NCI-H2171 treated with DMSO at 0.1 percent for 48 hours (cell line): ENCODE measurements around the gene DPEP2.
"Not testable (repeated sequence)": the region's sequence is repeated elsewhere in the genome, so short reads cannot be mapped to it uniquely, and the experiment has no call there.

Experiments
- DNase-seq: peaks from one replicate; lab custom pipeline; 2025; lab: John Stamatoyannopoulos, UW

The DPEP2 gene

DNA sequence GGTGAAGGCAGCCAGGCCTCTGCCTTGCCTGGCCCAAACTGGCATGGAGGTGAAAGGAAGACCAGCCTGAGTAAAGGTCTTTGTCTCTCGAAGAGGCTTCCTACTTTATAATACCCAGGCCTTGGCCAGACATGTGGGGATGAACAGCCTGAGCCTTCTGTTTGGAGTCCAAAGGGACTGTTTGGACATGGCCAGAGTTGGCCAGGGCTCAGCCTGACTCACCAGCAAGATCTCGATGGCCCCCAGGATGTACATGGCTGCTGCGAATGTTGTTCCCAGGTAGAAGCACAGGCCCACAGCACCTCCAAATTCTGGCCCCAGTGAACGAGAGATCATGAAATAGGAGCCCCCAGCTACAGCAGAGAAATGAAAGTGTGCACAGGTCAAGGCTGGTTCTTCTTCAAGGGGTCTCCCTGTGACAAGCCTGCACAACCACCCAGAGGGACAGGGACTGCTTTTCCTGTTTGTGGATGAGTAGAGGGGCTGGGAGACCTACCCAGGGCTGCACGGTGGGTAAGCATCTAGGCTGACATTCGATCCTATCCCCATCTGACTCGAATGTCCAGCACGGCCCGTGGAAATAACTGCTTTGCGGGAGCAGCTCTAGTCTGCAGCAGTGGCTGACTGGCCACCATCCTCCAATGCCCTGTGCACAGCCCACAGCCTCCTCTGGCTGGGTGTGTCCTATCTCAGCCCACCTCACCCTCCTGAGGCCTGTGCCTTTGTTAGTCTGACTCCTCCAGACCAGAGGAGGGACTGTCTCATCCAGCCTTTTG, 44.7 kb downstream of the DPEP2 start:
- DNase-seq, result no peak

DNA sequence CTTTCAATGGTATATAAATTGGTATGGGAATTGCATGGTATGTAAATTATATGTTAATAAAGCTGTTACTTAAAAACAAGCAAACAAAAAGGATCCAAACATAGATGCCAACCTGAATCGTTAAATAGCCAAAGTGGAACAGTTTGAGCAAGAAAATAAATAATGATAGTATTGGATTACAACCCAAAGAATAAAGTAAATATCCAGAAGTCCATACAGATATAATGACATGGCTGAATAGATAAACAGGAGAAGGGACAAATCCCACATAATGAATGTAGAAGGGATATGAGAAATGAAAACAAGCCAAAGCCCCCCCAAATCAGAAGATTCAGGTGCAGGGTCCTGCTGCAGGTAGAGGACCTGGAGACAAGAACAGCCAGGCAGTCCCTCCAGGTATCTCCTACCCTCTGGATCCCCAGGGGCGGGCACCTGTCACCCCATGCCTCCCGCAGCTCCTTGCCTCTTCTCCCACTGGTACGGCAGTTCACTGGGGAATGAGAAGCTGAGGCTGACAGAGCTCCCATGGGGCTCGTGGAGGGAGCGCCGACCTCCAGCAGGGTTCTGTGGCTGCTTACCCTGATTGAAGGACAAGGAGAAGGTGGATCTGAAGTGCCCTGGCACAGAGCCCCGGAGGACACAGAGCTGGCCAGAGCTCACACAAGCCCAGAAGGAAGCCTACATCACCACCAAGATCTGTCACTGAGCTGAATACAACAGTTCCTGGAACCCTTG, 45.5 kb downstream of the DPEP2 start:
- DNase-seq, result no peak

- no peak for DNase-seq
Measured at GRCh38 chr16:67951485-67951884, 47.8 kb downstream of the DPEP2 start.

- DNase-seq, result no peak
Measured at GRCh38 chr16:67950335-67950843, 48.9 kb downstream of the DPEP2 start.

- no peak for DNase-seq
Measured at GRCh38 chr16:67949645-67950044, 49.6 kb downstream of the DPEP2 start.

DNA sequence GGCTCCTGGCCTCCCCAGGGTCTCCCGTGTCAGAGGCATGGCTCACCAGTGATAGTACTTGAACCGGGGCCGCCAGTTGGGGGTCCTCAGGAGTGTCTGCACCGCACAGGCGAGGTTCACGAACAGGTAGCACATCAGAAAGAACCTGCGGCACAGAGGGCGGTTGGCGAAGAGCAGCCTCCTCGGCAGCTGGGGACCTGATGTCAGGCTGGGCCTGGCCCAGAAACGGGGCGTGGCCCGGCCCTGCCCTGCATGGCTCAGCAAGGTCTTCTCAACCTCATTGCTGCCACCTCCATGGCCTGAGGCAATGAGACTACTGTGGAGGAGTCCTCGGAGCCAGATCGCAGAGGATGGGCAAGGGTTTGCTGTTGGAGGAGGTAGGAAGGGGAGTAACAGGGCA, 51.3 kb downstream of the DPEP2 start:
- no peak for DNase-seq

DNA sequence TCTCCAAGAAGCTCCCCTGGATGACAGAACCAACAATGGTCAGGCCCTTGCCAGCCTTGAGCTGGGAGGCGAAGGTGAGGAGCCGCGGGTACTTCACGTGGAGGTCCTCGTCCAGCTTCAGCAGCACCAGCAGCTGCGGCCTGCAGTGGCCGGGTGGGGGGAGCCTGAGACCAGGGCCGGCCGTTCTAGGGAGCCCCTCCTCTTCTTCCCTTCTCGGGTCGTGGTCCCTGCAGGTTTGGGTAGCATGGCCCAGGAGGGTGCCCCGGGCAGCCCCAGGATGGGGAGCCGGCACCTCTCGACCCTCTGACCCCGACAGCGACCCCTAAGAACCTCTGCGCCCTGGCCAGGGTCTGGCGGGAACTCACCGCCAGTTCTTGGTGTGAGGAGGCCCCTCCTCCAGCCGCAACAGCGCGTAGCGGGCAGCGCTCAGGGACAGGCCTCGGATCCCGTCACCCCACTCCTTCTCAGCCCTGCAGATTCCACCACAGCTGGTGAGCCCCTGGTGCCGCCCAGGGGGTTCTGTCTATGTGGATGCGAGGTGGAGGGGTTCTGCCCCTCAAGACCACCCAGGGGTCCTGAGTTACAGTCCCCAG, 52.2 kb downstream of the DPEP2 start:
- no peak for DNase-seq

GRCh38 chr16:67946128-67946569, 53.1 kb downstream of the DPEP2 start:
- DNase-seq, result no peak

- no peak for DNase-seq
Measured at GRCh38 chr16:67945392-67945933, 53.8 kb downstream of the DPEP2 start.

- DNase-seq, result no peak
Measured at GRCh38 chr16:67944690-67945391, 54.4 kb downstream of the DPEP2 start.

- no peak for DNase-seq
Measured at GRCh38 chr16:67943619-67944504, 55.4 kb downstream of the DPEP2 start, which contains the start of gene LCAT. TSS of gene LCAT (minus strand) at chr16:67944120. CDS start at chr16:67944101, 19 bp downstream.

DNA sequence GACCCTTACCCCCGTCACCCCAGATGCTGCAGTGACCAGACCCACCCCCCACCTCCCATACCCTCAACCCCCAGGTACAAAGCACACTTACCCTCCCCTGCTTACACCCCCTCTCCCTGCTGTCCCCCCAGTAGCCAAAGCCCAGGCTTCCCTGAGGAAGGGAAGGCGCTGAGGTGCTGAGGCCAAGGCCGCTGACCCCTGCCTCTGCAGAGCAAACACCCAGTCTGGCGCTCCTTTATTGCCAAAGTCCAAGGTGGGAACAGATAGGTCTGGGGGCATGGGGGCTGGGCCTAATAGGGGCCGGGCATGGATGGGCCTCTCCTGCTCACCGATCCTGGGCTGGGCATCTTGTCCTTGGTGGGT, 56.0 kb downstream of the DPEP2 start:
- no peak for DNase-seq

GRCh38 chr16:67942510-67943255, 56.6 kb downstream of the DPEP2 start:
- no peak for DNase-seq

DNA sequence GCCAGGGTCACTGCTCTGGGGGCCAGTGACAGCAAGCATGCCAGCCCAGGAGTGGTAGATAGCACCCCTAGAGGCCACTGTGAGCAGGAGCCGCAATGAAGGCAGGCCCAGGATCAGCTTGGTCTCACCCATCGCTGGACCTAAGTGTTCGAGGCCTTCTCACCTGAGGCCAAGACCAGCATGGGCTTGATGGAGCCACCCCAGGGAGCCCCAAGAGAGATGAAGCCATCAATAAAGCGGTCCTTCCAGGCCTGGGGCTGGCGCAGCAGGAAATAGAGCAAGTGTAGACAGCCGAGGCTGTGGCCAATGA, 57.1 kb downstream of the DPEP2 start:
- DNase-seq, result peak; percentile 11

DNA sequence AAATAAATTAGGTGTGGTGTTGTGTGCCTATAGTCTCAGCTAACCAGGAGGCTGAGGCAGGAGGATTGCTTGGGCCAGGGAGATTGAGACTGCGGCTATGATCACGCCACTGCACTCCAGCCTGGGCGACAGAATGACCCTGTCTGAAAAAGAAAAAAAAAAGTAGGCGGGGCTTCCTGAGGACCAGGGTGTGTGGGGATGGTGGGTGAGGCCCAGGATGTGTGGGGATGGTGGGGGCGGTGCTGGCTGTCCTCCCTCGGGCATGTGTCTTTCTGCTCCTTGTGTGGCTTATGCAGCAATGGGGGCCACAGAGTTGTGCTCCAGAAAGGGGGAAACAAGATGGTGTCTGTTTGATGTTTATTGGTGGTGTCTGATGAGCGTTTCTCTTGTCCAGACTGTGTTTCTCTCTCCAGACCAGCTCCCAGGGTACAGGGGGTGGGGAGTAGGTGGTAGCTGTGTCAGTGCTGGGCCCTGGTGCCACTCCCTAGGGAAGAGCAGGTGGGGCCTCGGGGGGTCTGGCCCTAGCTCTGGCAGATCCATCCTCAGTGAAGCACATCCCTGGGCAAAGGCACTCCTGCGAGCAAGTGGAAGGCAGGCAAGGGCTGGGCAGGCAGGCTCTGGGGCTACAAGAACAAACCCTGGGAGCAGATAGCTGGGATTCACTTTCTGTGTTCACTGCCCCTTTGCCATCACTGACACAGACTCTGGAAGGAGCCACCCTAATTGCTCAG, 57.6 kb downstream of the DPEP2 start:
- no peak for DNase-seq

- DNase-seq, result no peak
Measured at GRCh38 chr16:67940446-67941089, 58.7 kb downstream of the DPEP2 start.

DNA sequence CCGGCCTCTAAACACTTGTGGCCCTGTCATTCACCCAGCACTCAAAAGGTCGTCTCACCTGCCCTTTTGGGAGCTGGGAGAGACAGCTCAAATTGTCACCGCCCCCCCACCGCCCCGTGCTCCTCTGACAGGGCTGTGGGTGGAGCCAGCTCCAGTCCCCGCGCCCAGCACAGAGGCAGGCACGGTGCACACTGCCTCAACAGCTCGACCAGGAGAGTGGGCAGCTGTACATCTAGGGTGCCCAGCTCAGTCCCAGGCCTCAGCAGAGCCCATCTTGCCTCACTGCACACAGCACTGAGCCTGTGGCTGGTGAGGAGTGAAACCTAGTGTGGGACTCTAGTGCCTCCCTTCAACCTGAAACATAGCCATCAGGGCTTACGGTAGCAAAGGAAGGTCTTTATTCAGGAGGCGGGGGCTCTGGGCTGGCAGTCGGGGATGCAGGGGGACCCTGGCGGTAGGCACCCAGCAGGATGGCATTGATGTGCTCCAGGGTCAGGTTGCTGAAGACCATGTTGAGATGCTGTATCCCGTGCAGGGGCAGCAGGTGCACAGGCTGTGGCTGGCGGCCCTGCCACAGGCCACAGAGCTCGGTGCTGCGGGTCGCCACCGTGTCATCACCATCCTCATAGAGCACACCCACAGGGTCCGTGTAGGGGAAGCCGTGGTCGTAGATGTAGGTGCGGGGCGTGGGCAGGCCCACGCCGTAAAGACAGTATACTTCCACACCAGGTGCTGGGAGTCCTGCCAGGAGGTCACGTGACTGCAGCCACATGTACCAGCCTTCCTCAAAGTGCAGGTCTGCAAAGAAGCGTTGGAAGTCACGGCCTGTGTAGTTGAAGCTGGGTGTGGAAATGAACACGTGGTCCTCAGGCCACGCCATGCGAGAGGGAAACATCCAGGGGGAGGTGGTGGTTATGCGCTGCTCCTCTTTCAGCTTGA, 59.5 kb downstream of the DPEP2 start:
- DNase-seq, result no peak

- not testable (repeated sequence) for DNase-seq
Measured at GRCh38 chr16:67937713-67938112, 61.6 kb downstream of the DPEP2 start.
